KMS-11 (cell line): ENCODE measurements around the gene TFAP2A.

ENCODE experiments used
- H2AFZ ChIP-seq: fragments of 200-600 bp; sonication (generic); 2 replicates; pipeline ENCODE4 v1.6.1; 2016; ENCODE audit warnings: antibody characterized with exemption, mixed run types, low read depth
- H3K27ac ChIP-seq: fragments of 200-600 bp; sonication (generic); 2 replicates; pipeline ENCODE4 v1.6.1; 2016; ENCODE audit warnings: mild to moderate bottlenecking, mixed run types
- H3K27me3 ChIP-seq: fragments of 200-600 bp; sonication (generic); 2 replicates; pipeline ENCODE4 v1.6.1; 2017; ENCODE audit warnings: mild to moderate bottlenecking, low read depth, mixed run types, moderate library complexity; ENCODE audit not compliant: insufficient read depth
- H3K36me3 ChIP-seq: fragments of 200-600 bp; sonication (generic); 2 replicates; pipeline ENCODE4 v1.6.1; 2017; ENCODE audit warnings: mild to moderate bottlenecking, mixed run types; ENCODE audit not compliant: insufficient read depth
- H3K4me1 ChIP-seq: fragments of 200-600 bp; sonication (generic); 2 replicates; pipeline ENCODE4 v1.6.1; 2016; ENCODE audit warnings: mild to moderate bottlenecking, low read depth, mixed run types; ENCODE audit not compliant: poor library complexity, severe bottlenecking
- H3K4me2 ChIP-seq: fragments of 200-600 bp; sonication (generic); 2 replicates; pipeline ENCODE4 v1.7.0; 2016; ENCODE audit warnings: mild to moderate bottlenecking, mixed run types
- H3K4me3 ChIP-seq: fragments of 200-600 bp; sonication (generic); IDR thresholded peaks from 2 replicates; pipeline ENCODE4 v1.6.1; 2017; ENCODE audit warnings: low read depth, low read length, mixed read lengths; ENCODE audit not compliant: insufficient read depth
- H3K79me2 ChIP-seq: fragments of 200-600 bp; sonication (generic); 2 replicates; pipeline ENCODE4 v1.6.1; 2016; ENCODE audit warnings: low read depth, mixed run types; ENCODE audit not compliant: insufficient read depth
- H3K9ac ChIP-seq: fragments of 200-600 bp; sonication (generic); 2 replicates; pipeline ENCODE4 v1.6.1; 2016; ENCODE audit warnings: mild to moderate bottlenecking, mixed run types
- H4K20me1 ChIP-seq: fragments of 200-600 bp; sonication (generic); 2 replicates; pipeline ENCODE4 v1.6.1; 2016; ENCODE audit warnings: mild to moderate bottlenecking, mixed run types; ENCODE audit not compliant: insufficient read depth
- TF ChIP-seq, protein P1 (sequence below): fragments of 200-600 bp; sonication (generic); conservative IDR thresholded peaks from 2 replicates; pipeline ENCODE4 v1.6.1; 2017; ENCODE audit warnings: low read depth, mild to moderate bottlenecking, antibody characterized with exemption, low read length, moderate library complexity, mixed read lengths

Gene TFAP2A

GRCh38 chr6:10407018-10407673 lies 7.7 kb downstream of the TFAP2A start:
- TF ChIP-seq, protein P1, sequence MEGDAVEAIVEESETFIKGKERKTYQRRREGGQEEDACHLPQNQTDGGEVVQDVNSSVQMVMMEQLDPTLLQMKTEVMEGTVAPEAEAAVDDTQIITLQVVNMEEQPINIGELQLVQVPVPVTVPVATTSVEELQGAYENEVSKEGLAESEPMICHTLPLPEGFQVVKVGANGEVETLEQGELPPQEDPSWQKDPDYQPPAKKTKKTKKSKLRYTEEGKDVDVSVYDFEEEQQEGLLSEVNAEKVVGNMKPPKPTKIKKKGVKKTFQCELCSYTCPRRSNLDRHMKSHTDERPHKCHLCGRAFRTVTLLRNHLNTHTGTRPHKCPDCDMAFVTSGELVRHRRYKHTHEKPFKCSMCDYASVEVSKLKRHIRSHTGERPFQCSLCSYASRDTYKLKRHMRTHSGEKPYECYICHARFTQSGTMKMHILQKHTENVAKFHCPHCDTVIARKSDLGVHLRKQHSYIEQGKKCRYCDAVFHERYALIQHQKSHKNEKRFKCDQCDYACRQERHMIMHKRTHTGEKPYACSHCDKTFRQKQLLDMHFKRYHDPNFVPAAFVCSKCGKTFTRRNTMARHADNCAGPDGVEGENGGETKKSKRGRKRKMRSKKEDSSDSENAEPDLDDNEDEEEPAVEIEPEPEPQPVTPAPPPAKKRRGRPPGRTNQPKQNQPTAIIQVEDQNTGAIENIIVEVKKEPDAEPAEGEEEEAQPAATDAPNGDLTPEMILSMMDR = no peak
- no peaks in the 10 kb centered on the region for H4K20me1 ChIP-seq
- peaks cover 30% of the 10 kb centered on the region for H3K4me1 ChIP-seq
- H3K79me2 ChIP-seq = peaks cover 10% of the 10 kb centered on the region
- H3K27ac ChIP-seq = no peak overlapping the region
- H3K36me3 ChIP-seq = no peaks in the 10 kb centered on the region
- no peak overlapping the region for H3K4me2 ChIP-seq
- no peak overlapping the region for H2AFZ ChIP-seq
- H3K4me3 ChIP-seq = no peak overlapping the region
- no peak overlapping the region for H3K9ac ChIP-seq
- no peaks in the 10 kb centered on the region for H3K27me3 ChIP-seq

GRCh38 chr6:10406556-10406955 lies 8.3 kb downstream of the TFAP2A start:
- Histone ChIP-seq H3K4me3 (no peak overlapping the region), H3K36me3 (no peaks in the 10 kb centered on the region), H2AFZ (no peak overlapping the region), H3K27me3 (no peaks in the 10 kb centered on the region), H3K4me2 (no peak overlapping the region), H3K79me2 (peaks cover 10% of the 10 kb centered on the region), H4K20me1 (no peaks in the 10 kb centered on the region), H3K9ac (no peak overlapping the region), H3K4me1 (peaks cover 30% of the 10 kb centered on the region), H3K27ac (no peak overlapping the region)
- TF ChIP-seq, protein P1 = no peak

- no peak overlapping the region for H2AFZ ChIP-seq
- no peak overlapping the region for H3K9ac ChIP-seq
- no peaks in the 10 kb centered on the region for H3K36me3 ChIP-seq
- TF ChIP-seq, protein P1 = no peak
- H3K27ac ChIP-seq = no peak overlapping the region
- H3K4me3 ChIP-seq = no peak overlapping the region
- peaks cover 10% of the 10 kb centered on the region for H3K79me2 ChIP-seq
- no peaks in the 10 kb centered on the region for H4K20me1 ChIP-seq
- H3K27me3 ChIP-seq = no peaks in the 10 kb centered on the region
- peak overlapping the region; percentile 80 for H3K4me2 ChIP-seq
- peaks cover 30% of the 10 kb centered on the region for H3K4me1 ChIP-seq
These were observed 9.4 kb downstream of the TFAP2A start for GRCh38 chr6:10405513-10405900.

- no peaks in the 10 kb centered on the region for H4K20me1 ChIP-seq
- H3K9ac ChIP-seq = peak overlapping the region; percentile 90
- peak overlapping the region; percentile 84 for H3K27ac ChIP-seq
- H3K27me3 ChIP-seq = no peaks in the 10 kb centered on the region
- H3K4me2 ChIP-seq = peak overlapping the region; percentile 80
- peak overlapping the region; percentile 85 for H2AFZ ChIP-seq
- no peak overlapping the region for H3K4me3 ChIP-seq
- no peaks in the 10 kb centered on the region for H3K36me3 ChIP-seq
- H3K79me2 ChIP-seq = peaks cover 10% of the 10 kb centered on the region
- TF ChIP-seq, protein P1 = no peak
- peaks cover 30% of the 10 kb centered on the region for H3K4me1 ChIP-seq
These were observed 9.9 kb downstream of the TFAP2A start for GRCh38 chr6:10404799-10405512.
